ELR (cell line): ENCODE measurements around the gene PPP4C.

Experiments
- DNase-seq: peaks from one replicate; pipeline ENCODE4 v3.0.0-alpha.2; 2015; ENCODE audit warnings: low read depth

PPP4C gene

GRCh38 chr16:30127993-30128392, 52.2 kb downstream of the PPP4C start:
- DNase-seq: no peak

GRCh38 chr16:30131869-30132475, 56.2 kb downstream of the PPP4C start:
- DNase-seq: no peak

- no peak for DNase-seq
Observed at GRCh38 chr16:30132591-30132990, 56.8 kb downstream of the PPP4C start.
